Measurements from ENCODE around the gene SNTA1.
A peak's percentile ranks its signal among the peaks of the same experiment; 100 is the strongest.

The SNTA1 gene

GRCh38 chr20:33377366-33377765 lies 66.2 kb downstream of the SNTA1 start:
- no peak for DNase-seq (ENCODE audit: low spot score)
- TF ChIP-seq CTCF (IDR thresholded peaks at IDR 0.05; ENCODE audit: extremely low read depth, missing control alignments), result no peak

- no peak for DNase-seq (ENCODE audit: low spot score)
- TF ChIP-seq CTCF (IDR thresholded peaks at IDR 0.05; ENCODE audit: extremely low read depth, missing control alignments), result no peak
Measured at GRCh38 chr20:33373735-33374605, 69.6 kb downstream of the SNTA1 start.

GRCh38 chr20:33372993-33373441 lies 70.5 kb downstream of the SNTA1 start:
- TF ChIP-seq CTCF (IDR thresholded peaks at IDR 0.05; ENCODE audit: extremely low read depth, missing control alignments), result no peak
- no peak for DNase-seq (ENCODE audit: low spot score)

GRCh38 chr20:33370291-33370690 lies 73.3 kb downstream of the SNTA1 start:
- DNase-seq (ENCODE audit: low spot score), result peak; percentile 39
- no peak for TF ChIP-seq CTCF (IDR thresholded peaks at IDR 0.05; ENCODE audit: extremely low read depth, missing control alignments)

GRCh38 chr20:33362898-33363297 lies 80.7 kb downstream of the SNTA1 start:
- DNase-seq (ENCODE audit: low spot score), result no peak
- TF ChIP-seq CTCF (IDR thresholded peaks at IDR 0.05; ENCODE audit: extremely low read depth, missing control alignments), result no peak

GRCh38 chr20:33359399-33360261 lies 83.9 kb downstream of the SNTA1 start:
- TF ChIP-seq CTCF (IDR thresholded peaks at IDR 0.05; ENCODE audit: extremely low read depth, missing control alignments), result no peak
- no peak for DNase-seq (ENCODE audit: low spot score)

Measured in GM20000 (cell line).